Activated T-cell treated with anti-CD3 and anti-CD28 coated beads, Interleukin-2, amount 50 U/mL, for 4 hours (primary cell): ENCODE data around the gene TUBA3E. TPM values are rescaled to one million over a fixed set of nuclear protein-coding genes. Genes with fewer than 3 reads are reported as not detected.
"Not testable (repeated sequence)": the region's sequence is repeated elsewhere in the genome, so short reads cannot be mapped to it uniquely, and the experiment has no call there.

Experiments
- ATAC-seq, 2 donors: fragments of 200-7000 bp; cut with Tn5 transposase; one replicate each; pipeline ENCODE4 v1.10.0; 2021
- DNase-seq: peaks from one replicate; pipeline ENCODE4 v3.0.0-alpha.2; 2020
- H3K27me3 Mint-ChIP-seq: one replicate; pipeline ENCODE4 v1.8.0; 2021; ENCODE audit warnings: low read depth, mixed read lengths
- H3K36me3 Mint-ChIP-seq: one replicate; pipeline ENCODE4 v1.8.0; 2022; ENCODE audit warnings: mixed read lengths; ENCODE audit not compliant: insufficient read depth
- H3K4me1 Mint-ChIP-seq: one replicate; pipeline ENCODE4 v1.8.0; 2021; ENCODE audit warnings: low read depth, mixed read lengths
- H3K4me3 Mint-ChIP-seq: one replicate; pipeline ENCODE4 v1.8.0; 2021; ENCODE audit warnings: mild to moderate bottlenecking, moderate library complexity, mixed read lengths
- H3K9me3 Mint-ChIP-seq: one replicate; pipeline ENCODE4 v1.8.0; 2021; ENCODE audit warnings: mixed read lengths
- total RNA-seq, 3 donors: library from RNA; stranded (reverse); gene quantifications; one replicate each; pipeline ENCODE4 v1.2.1, GENCODE V29; 2021

The TUBA3E gene
- total RNA-seq, 3 donors from 2014 or later, result not detected

DNA sequence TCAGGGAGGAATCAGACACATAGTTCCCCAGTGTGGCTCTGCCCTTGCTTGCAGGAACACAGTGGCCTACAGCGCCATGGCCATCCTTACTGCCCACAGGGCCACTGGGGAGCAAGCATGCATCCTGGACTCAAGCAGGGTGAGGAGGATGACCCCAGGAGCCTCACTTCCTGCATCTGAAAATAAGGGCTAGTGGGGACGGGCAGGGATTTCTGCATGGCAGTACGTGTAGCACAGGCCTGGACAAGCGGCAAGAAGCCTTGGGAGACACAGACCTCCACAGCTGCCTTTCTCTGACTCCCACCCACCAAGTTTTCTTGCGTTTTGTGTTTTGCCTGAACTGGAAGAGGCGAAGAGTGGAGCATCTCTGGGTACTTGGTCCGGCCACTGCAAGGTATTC is 35.8 kb downstream of the TUBA3E start:
- H3K4me1 Mint-ChIP-seq, H3K4me3 Mint-ChIP-seq, H3K9me3 Mint-ChIP-seq, ATAC-seq, H3K27me3 Mint-ChIP-seq, DNase-seq: not testable (repeated sequence)
- H3K36me3 Mint-ChIP-seq, result peaks cover 17% of the 10 kb centered on the region

- not testable (repeated sequence) for H3K4me3 Mint-ChIP-seq, DNase-seq, H3K4me1 Mint-ChIP-seq, H3K9me3 Mint-ChIP-seq, H3K27me3 Mint-ChIP-seq, ATAC-seq
- H3K36me3 Mint-ChIP-seq, result peaks cover 13% of the 10 kb centered on the region
These were observed 37.2 kb downstream of the TUBA3E start for GRCh38 chr2:130160838-130161705.

DNA sequence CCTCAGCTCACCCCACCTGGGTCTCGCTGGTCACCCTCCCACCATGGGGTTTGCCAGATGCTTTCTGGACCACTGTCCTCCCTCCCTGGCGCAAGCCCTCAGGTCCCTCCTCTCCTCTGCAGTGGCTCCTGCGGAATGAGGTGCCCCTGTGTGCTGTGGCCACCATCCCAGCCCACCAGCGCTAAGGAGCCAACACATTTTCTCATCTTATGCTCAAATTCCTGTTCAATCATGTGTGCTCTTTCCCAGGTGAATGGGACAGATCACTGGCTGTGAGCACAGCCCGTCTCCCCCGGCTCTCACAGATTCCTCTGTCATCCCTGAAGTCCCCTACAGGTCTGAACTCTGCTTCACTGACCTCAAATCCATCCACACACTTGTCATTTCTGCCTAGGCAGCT is 38.1 kb downstream of the TUBA3E start:
- Mint-ChIP-seq H3K36me3 (peaks cover 10% of the 10 kb centered on the region), H3K27me3 (no peaks in the 10 kb centered on the region), H3K4me1 (peaks cover 4% of the 10 kb centered on the region), H3K4me3 (no peak overlapping the region), H3K9me3 (no peaks in the 10 kb centered on the region)
- DNase-seq (no peak), ATAC-seq (no peak)

DNA sequence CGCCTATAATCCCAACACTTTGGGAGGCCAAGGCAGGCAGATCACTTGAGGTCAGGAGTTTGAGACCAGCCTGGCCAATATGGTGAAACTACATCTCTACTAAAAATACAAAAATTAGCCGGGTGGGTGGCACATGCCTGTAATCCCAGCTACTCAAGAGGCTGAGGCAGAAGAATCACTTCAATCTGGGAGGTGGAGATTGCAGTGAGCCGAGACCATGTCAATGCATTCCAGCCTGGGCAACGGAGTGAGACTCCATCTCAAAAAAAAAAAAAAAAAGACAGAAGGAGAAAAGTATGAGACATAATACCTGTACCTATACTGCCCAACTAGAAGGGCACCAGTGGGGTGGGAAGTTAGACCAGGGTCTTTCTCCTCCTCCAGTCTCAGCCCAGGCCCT is 38.9 kb downstream of the TUBA3E start:
- H3K9me3 Mint-ChIP-seq, DNase-seq, ATAC-seq, H3K4me3 Mint-ChIP-seq, H3K36me3 Mint-ChIP-seq, H3K27me3 Mint-ChIP-seq, H3K4me1 Mint-ChIP-seq: not testable (repeated sequence)

DNA sequence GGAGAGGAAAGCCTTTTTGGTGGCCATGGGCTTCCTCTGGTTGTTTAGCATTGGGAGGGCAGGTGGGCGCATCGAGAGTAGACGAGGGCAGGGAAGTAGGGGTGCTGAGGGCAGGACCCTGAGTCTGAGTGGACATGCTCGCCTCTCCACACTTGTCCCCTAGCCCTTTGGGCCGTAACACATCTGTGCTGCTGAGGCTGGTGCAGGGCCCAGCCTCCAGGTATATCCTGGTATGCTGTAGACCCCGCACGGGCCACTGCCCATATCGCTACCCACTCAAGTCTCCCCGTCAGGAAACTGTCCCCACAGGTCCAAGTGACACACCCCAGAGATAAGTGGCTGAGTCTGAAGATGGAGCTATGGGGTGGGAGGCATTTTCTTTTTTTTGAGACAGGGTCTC is 39.6 kb downstream of the TUBA3E start:
- H3K27me3 Mint-ChIP-seq, result no peaks in the 10 kb centered on the region
- ATAC-seq (no peak), DNase-seq (no peak)
- H3K4me1 Mint-ChIP-seq, result peaks cover 4% of the 10 kb centered on the region
- H3K4me3 Mint-ChIP-seq, result no peak overlapping the region
- H3K36me3 Mint-ChIP-seq, result peaks cover 8% of the 10 kb centered on the region
- H3K9me3 Mint-ChIP-seq, result no peaks in the 10 kb centered on the region

DNA sequence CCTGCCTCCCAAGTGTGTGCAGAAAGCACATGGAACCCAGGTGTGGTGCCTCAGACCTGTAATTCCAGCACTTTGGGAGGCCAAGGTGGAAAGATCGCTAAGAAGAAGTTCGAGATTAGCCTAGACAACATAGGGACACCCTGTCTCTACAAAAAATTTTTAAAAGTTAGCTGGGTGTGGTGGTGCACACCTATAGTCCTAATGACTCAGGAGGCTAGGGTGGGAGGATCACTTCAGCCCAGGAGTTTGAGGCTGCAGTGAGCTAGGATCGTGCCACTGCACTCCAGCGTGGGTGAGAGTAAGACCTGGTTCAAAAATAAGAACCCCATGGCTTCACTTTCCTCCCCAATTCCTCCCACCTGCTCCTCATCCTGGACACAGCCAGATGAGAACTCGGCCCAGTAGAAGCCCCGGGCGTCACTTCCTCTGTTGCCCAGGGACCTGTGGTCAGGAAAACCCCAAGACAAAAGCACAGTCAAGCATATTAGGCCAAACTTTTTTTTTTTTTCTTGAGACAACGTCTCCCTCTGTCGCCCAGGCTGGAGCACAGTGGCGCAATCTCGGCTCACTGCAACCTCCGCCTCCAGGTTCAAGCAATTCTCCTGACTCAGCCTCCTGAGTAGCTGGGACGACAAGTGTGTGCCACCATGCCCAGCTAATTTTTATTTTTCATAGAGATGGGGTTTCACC is 40.3 kb downstream of the TUBA3E start:
- H3K36me3 Mint-ChIP-seq, result not testable (repeated sequence)

GRCh38 chr2:130157354-130157753 is 40.9 kb downstream of the TUBA3E start:
- H3K4me3 Mint-ChIP-seq, H3K27me3 Mint-ChIP-seq, H3K9me3 Mint-ChIP-seq, H3K4me1 Mint-ChIP-seq, DNase-seq, H3K36me3 Mint-ChIP-seq: not testable (repeated sequence)
- ATAC-seq, result peak; percentile 8 to 10

More for the DNA sequence above, 40.3 kb downstream of the TUBA3E start:
- H3K9me3 Mint-ChIP-seq, ATAC-seq, DNase-seq, H3K27me3 Mint-ChIP-seq, H3K4me1 Mint-ChIP-seq, H3K4me3 Mint-ChIP-seq: not testable (repeated sequence)

DNA sequence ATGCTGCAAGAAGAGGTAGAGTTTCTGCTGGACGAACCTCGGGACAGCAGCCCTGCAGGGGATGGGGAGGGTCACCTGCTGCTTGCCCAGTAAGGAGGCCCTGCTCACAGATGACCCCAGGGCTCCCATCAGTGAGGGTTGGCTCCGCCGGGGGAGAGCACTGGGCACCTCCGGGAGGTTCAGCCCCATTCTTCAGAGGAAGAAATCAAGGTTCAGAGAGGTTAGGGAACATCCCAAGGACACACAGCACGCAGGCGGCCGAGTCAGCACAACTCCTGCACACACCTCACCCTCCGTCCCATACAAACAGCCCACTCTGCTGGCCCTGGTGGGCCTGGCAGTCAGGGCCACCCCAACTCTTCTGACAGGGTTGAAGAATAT is 41.6 kb downstream of the TUBA3E start:
- no peaks in the 10 kb centered on the region for H3K9me3 Mint-ChIP-seq
- ATAC-seq, result no peak
- DNase-seq, result no peak
- H3K27me3 Mint-ChIP-seq, result no peaks in the 10 kb centered on the region
- H3K4me1 Mint-ChIP-seq, result peaks cover 4% of the 10 kb centered on the region
- peaks cover 10% of the 10 kb centered on the region for H3K36me3 Mint-ChIP-seq
- H3K4me3 Mint-ChIP-seq, result no peak overlapping the region

GRCh38 chr2:130155956-130156623 is 42.1 kb downstream of the TUBA3E start:
- not testable (repeated sequence) for H3K4me3 Mint-ChIP-seq, DNase-seq, H3K9me3 Mint-ChIP-seq, H3K36me3 Mint-ChIP-seq, H3K27me3 Mint-ChIP-seq, H3K4me1 Mint-ChIP-seq
- peak; percentile 19 to 33 for ATAC-seq

DNA sequence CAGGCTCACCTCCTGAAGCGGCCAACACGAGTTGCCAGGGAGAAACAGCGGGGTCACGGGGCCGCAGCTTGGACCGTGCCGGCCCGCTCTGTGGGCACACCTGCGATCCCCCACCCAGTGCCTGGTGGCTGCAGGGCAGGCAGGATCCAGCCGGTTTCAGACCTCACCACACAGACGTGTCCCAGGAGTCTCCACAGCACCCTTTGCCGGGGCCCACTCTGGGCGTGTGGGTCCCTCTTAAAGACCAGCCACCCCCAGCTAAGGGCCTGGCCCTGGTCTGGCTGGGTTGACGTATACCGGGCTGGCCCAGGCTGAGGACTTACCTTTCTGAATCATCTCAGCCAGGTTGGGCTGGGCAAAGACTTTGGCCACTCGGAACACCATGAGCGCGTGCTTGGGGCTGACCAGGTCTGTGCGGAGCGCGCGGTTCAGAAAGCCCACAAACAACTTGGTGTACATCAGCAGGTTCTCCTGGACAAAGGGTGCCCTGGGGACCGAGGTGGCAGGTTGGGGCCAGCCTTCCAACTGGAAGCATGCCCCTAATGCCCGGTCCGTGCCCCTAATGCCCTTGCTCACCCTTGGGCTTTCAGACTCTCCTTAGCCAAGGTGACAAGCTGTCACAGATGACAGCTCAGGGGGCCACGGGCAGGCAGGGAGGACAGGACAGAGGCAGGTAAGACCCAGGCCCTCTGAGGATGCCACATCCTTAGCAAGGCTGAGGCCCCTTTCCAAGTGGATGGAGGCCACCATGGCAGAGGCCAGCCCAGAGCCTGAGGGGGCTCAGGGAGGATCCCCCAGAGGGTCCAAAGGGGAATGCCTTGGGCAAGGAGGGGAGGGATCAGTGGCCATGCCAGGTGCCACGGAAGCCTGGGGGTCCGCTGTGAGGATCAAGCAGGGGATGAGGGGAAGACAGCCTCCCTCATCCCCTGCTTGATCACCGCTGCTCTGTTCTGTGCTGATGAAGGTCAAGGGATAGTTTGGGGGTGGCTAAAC is 43.2 kb downstream of the TUBA3E start:
- Mint-ChIP-seq H3K4me3 (no peak overlapping the region), H3K27me3 (no peaks in the 10 kb centered on the region), H3K4me1 (peaks cover 4% of the 10 kb centered on the region), H3K9me3 (no peaks in the 10 kb centered on the region), H3K36me3 (peaks cover 7% of the 10 kb centered on the region)
- ATAC-seq (no peak), DNase-seq (no peak)

DNA sequence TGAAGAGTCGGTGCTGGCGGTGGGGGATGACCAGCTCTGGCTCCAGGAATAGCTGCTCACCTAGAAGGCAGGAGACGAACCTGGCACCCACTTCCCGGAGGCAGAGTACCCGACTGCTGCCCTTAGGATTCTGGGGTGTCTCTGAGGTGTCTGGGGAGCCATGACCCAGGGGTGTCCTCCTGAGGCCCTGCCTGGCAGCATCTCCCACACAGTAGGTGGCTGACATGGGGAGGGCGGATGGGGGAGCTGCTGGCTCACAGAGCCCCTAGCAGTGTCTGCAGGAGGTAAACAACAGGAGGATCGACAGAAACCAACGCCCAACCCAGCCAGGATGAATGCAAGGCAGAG is 43.8 kb downstream of the TUBA3E start:
- H3K4me3 Mint-ChIP-seq, H3K36me3 Mint-ChIP-seq, H3K9me3 Mint-ChIP-seq, ATAC-seq, H3K4me1 Mint-ChIP-seq, H3K27me3 Mint-ChIP-seq, DNase-seq: not testable (repeated sequence)

DNA sequence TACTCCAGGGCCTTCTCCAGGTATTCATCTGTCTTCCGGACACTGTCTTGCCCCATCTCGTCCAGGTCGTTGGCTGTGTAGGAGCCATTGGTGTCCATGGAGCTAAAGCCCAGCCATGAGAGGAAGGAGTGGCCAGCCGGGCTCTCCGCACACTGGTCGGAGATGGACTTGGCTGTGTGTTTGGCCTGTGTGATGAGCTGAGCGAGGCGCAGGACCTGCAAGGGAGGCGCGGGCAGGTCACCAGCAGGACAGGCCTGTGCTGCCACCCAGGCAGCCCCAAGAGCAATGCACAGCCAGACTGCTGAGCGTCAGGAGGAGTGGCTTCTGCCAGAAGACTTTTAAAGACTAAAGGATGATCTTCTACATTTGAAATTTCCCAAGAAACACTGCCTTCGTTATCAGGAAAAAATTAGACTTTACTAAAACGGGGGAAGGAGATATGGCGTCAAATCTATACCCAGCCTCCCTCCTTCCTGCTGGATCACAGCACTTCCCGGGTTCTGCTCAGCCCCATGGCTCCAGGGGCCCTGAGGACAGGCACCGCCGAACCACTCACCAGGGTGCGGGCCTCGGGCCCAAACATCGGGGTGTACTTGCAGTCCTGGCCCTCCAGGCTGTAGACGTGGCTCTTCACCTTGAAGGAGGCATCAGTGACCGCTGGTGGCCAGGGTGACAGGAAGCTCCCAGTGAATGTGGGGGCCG is 44.4 kb downstream of the TUBA3E start:
- H3K4me1 Mint-ChIP-seq, ATAC-seq: not testable (repeated sequence)

DNA sequence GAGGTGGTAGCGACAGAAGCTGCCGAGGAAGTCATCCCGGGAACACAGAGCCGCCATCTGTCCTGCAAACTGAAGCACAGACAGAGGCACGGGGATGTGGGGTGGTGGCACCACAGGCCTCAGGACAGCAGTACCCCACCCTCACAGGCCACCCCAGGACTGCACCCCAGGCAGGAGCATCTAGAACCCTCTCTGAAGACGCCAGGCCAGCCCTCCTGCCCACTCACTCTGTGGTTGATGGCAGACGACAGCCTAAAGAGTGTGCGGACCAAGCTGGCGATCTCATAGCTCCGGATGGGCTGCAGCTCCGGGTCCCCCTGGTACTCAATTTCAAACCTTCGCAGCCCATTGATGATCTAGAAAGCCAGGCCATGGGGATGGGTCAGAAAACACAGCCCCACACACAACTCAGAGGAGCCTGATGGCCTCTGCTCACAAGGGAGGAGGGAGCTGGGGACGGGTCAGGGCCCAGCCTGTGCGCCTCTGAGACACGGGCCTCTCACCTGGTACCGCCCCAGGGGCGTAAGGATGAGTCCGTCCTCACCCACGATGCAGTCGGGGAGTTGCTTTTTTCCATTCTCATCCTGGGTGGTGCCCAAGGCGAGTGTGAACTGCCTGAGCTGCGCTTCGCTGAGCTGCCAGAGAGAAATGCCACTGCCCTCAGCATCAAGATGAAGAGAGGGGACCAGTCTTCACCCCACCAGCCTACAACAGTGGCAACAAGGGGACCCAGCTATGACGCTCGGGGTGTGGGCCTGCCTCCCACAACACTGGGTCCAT is 45.2 kb downstream of the TUBA3E start:
- Mint-ChIP-seq H3K36me3 (peaks cover 6% of the 10 kb centered on the region), H3K9me3 (no peaks in the 10 kb centered on the region), H3K27me3 (no peaks in the 10 kb centered on the region), H3K4me3 (no peak overlapping the region), H3K4me1 (no peaks in the 10 kb centered on the region)
- DNase-seq (no peak), ATAC-seq (no peak)

More for the DNA sequence above, 44.4 kb downstream of the TUBA3E start:
- H3K4me3 Mint-ChIP-seq, H3K27me3 Mint-ChIP-seq, DNase-seq, H3K36me3 Mint-ChIP-seq, H3K9me3 Mint-ChIP-seq: not testable (repeated sequence)
